Right renal pelvis (tissue), 4 donors: ENCODE results near the gene MREG. TPM values are rescaled to one million over a fixed set of nuclear protein-coding genes. Genes with fewer than 3 reads are reported as not detected.

ENCODE experiments used
- DNase-seq, 4 donors: peaks; one replicate each; pipeline ENCODE4 v3.0.0-alpha.2; 2013; ENCODE audit warnings: low read depth in 4 of 4, low spot score in 3 of 4, missing footprints in 1 of 4
- polyA plus RNA-seq, 4 donors: library from polyadenylated mRNA; unstranded; fragments of 120-200 nt; gene quantifications; one replicate each; pipeline ENCODE4 v1.2.1, GENCODE V29; 2013; ENCODE audit not compliant: insufficient read length in 4 of 4

MREG gene
- polyA plus RNA-seq, 4 donors, result 17.0 to 21.4 (median 20.3) TPM

GRCh38 chr2:215921895-215922294 is 91.5 kb downstream of the MREG start:
- DNase-seq, result no peak

GRCh38 chr2:215920244-215921100 is 92.9 kb downstream of the MREG start:
- peak; percentile 53 to 67 (median 60) for DNase-seq

- DNase-seq, result no peak
These were observed 93.6 kb downstream of the MREG start for GRCh38 chr2:215919624-215920243.

- DNase-seq, result no peak
These were observed 94.3 kb downstream of the MREG start for GRCh38 chr2:215918901-215919599.

- DNase-seq, result peak in 1 of 4 donors; percentile 8
These were observed 95.3 kb downstream of the MREG start for GRCh38 chr2:215917953-215918620.

GRCh38 chr2:215915441-215915840 is 97.9 kb downstream of the MREG start:
- no peak for DNase-seq

- DNase-seq, result no peak
These were observed 98.6 kb downstream of the MREG start for GRCh38 chr2:215914777-215915165.

GRCh38 chr2:215914054-215914776 is 99.1 kb downstream of the MREG start:
- no peak for DNase-seq

- no peak for DNase-seq
These were observed 101.0 kb downstream of the MREG start for GRCh38 chr2:215912299-215912842.

GRCh38 chr2:215911301-215912085 is 101.9 kb downstream of the MREG start:
- no peak for DNase-seq

- DNase-seq, result no peak
These were observed 103.2 kb downstream of the MREG start for GRCh38 chr2:215910180-215910579.

GRCh38 chr2:215907147-215907546 is 106.2 kb downstream of the MREG start:
- DNase-seq, result no peak

- DNase-seq, result no peak
These were observed 106.9 kb downstream of the MREG start for GRCh38 chr2:215906458-215906857.

- DNase-seq, result no peak
These were observed 107.7 kb downstream of the MREG start for GRCh38 chr2:215905691-215906090.

GRCh38 chr2:215904101-215904500 is 109.2 kb downstream of the MREG start:
- no peak for DNase-seq

GRCh38 chr2:215903203-215903602 is 110.1 kb downstream of the MREG start:
- no peak for DNase-seq

GRCh38 chr2:215901796-215902195 is 111.6 kb downstream of the MREG start:
- no peak for DNase-seq

GRCh38 chr2:215900843-215901242 is 112.5 kb downstream of the MREG start:
- DNase-seq, result no peak

GRCh38 chr2:215900203-215900611 is 113.1 kb downstream of the MREG start:
- DNase-seq, result no peak
